Gastrocnemius medialis (tissue), 4 donors: ENCODE measurements around the gene GPR161.

Experiments
- POLR2A ChIP-seq, 2 donors: fragments of 450-650 bp; IDR thresholded peaks; one replicate each; pipeline ENCODE4 v1.6.1; 2017; ENCODE audit warnings: antibody characterized with exemption in 2 of 2, mild to moderate bottlenecking in 2 of 2, moderate library complexity in 2 of 2
- TF ChIP-seq, protein P1 (sequence below), 5 experiments: fragments of 450-650 bp in 3 of 5; fragments of 200-600 bp in 2 of 5; sonication (generic) in 2 of 5; IDR thresholded peaks in 4 of 5; conservative IDR thresholded peaks in 1 of 5; 1 replicate in 4 of 5; 2 replicates in 1 of 5; pipeline ENCODE4 v1.5.1; 2016 to 2019; ENCODE audit warnings: antibody characterized with exemption in 5 of 5, mild to moderate bottlenecking in 3 of 5, moderate library complexity in 3 of 5

DNA sequence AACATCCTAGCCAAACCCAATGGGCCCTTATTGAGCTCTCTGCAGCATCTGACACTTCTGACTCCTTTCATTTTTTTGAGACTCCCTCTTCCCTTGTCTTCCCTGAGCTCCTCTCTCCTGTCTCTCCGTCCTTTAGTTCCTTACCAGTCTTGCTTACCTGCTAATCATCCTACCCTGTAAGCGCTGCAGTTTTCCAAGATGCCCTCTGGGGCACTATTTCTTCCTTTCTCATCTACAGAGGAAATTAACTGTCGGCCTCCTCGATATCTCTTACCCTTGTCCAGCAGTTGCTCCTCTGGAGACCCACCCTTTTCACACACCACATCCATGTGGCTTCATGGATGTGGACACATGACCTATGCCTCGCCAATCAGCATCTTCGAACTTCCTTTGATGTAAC lies 6.8 kb downstream of the GPR161 start:
- TF ChIP-seq, protein P1, sequence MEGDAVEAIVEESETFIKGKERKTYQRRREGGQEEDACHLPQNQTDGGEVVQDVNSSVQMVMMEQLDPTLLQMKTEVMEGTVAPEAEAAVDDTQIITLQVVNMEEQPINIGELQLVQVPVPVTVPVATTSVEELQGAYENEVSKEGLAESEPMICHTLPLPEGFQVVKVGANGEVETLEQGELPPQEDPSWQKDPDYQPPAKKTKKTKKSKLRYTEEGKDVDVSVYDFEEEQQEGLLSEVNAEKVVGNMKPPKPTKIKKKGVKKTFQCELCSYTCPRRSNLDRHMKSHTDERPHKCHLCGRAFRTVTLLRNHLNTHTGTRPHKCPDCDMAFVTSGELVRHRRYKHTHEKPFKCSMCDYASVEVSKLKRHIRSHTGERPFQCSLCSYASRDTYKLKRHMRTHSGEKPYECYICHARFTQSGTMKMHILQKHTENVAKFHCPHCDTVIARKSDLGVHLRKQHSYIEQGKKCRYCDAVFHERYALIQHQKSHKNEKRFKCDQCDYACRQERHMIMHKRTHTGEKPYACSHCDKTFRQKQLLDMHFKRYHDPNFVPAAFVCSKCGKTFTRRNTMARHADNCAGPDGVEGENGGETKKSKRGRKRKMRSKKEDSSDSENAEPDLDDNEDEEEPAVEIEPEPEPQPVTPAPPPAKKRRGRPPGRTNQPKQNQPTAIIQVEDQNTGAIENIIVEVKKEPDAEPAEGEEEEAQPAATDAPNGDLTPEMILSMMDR (IDR thresholded peaks at IDR 0.05 in 4 of 5, conservative IDR thresholded peaks at IDR 0.05 in 1 of 5), result no peak
- TF ChIP-seq POLR2A (IDR thresholded peaks at IDR 0.05), result no peak
